ENCODE data around the gene DCC. TPM values are rescaled to one million over a fixed set of nuclear protein-coding genes. Genes with fewer than 3 reads are reported as not detected.
A peak's percentile ranks its signal among the peaks of the same experiment; 100 is the strongest.

DCC gene
- polyA plus RNA-seq, 2 of the 4 experiments (the other 2 are of a cell fraction): 0.12 TPM; not detected in 1

GRCh38 chr18:53126210-53126609, 786.2 kb downstream of the DCC start:
- ChIA-PET CTCF (no interaction called here), POLR2A (interaction anchor here (0.5 kb wide), 1 partner anchor 19 kb away, joined by 3 read pairs; no protein-coding TSS in a partner anchor)
- Histone ChIP-seq H3K4me1 (no peaks in the 10 kb centered on the region), H3K27ac (no peak overlapping the region), H3K4me3 (no peak overlapping the region), H3K9me3 (no peaks in the 10 kb centered on the region), H3K4me2 (no peak overlapping the region)
- 0% methylated on average over 1 of the region's 1 CpG for WGBS (ENCODE audit: missing lambda C conversion rate)
- DNase-seq (ENCODE audit: low read depth in 1 of 2, low spot score in 1 of 2) (no peak), FAIRE-seq (no peak), ATAC-seq (no peak)
- TF ChIP-seq GATA3 (IDR thresholded peaks at IDR 0.05; ENCODE audit: borderline replicate concordance) (no peak), POLR2AphosphoS2 (conservative IDR thresholded peaks at IDR 0.05; ENCODE audit: low read length) (no peak), ZFP36 (IDR thresholded peaks at IDR 0.05; ENCODE audit: borderline replicate concordance, partially characterized antibody) (no peak), HES2 (IDR thresholded peaks at IDR 0.05) (no peak), CTCF (IDR thresholded peaks at IDR 0.05) (no peak), ZC3H11A (IDR thresholded peaks at IDR 0.05) (no peak), BHLHE40 (IDR thresholded peaks at IDR 0.05; ENCODE audit: low read depth, low read length) (no peak), POLR2A (IDR thresholded peaks at IDR 0.05; ENCODE audit: low read length) (no peak), JUN (IDR thresholded peaks at IDR 0.05) (no peak), ESRRA (IDR thresholded peaks at IDR 0.05; ENCODE audit: borderline replicate concordance, low read length) (no peak), HMGXB4 (CRISPR knock-in tag; IDR thresholded peaks at IDR 0.05; ENCODE audit: borderline replicate concordance) (no peak), RFX5 (IDR thresholded peaks at IDR 0.05) (no peak), PHF8 (IDR thresholded peaks at IDR 0.05; ENCODE audit: borderline replicate concordance, low read depth) (no peak), FOSL2 (IDR thresholded peaks at IDR 0.05) (no peak), FOSL2 (CRISPR knock-in tag; IDR thresholded peaks at IDR 0.05) (no peak), REST (IDR thresholded peaks at IDR 0.05) (no peak), HEYL (CRISPR knock-in tag; IDR thresholded peaks at IDR 0.05) (no peak), KDM1A (IDR thresholded peaks at IDR 0.05; ENCODE audit: low read depth) (no peak), NFE2L2 (conservative IDR thresholded peaks at IDR 0.05; ENCODE audit: low read length) (no peak), EHF (CRISPR knock-in tag; IDR thresholded peaks at IDR 0.05) (no peak), MAFK (IDR thresholded peaks at IDR 0.05; ENCODE audit: partially characterized antibody) (no peak)

GRCh38 chr18:53131001-53131400, 791.0 kb downstream of the DCC start:
- FAIRE-seq (no peak), ATAC-seq (no peak)
- no peaks in the 10 kb centered on the region for H3K4me1 ChIP-seq

More at GRCh38 chr18:53131001-53131400, 791.0 kb downstream of the DCC start:
- H3K4me2 ChIP-seq: no peak overlapping the region
- ChIA-PET POLR2A (no interaction called here), CTCF (no interaction called here)
- DNase-seq (ENCODE audit: low read depth in 1 of 2, low spot score in 1 of 2): no peak
- no peak overlapping the region for H3K4me3 ChIP-seq
- H3K27ac ChIP-seq: no peak overlapping the region
- WGBS (ENCODE audit: missing lambda C conversion rate): 7% methylated on average over 1 of the region's 1 CpG
- no peaks in the 10 kb centered on the region for H3K9me3 ChIP-seq
- TF ChIP-seq MAFK (IDR thresholded peaks at IDR 0.05; ENCODE audit: partially characterized antibody) (peak; percentile 71), EHF (CRISPR knock-in tag; IDR thresholded peaks at IDR 0.05) (no peak), GATA3 (IDR thresholded peaks at IDR 0.05; ENCODE audit: borderline replicate concordance) (no peak)

All from A549 (cell line).